T-helper 2 cell treated with Interferon-gamma antibody and Interleukin-4, amounts not matched to agents 100 ng/mL and 5 ng/mL, for 36 hours (primary cell): ENCODE results near the gene GRHPR. TPM values are rescaled to one million over a fixed set of nuclear protein-coding genes. Genes with fewer than 3 reads are reported as not detected.
"Not testable (repeated sequence)": the region's sequence is repeated elsewhere in the genome, so short reads cannot be mapped to it uniquely, and the experiment has no call there.

ENCODE experiments used
- intact Hi-C: fragments of 100-400 bp; cut with micrococcal nuclease; formaldehyde crosslinking; loops from one replicate; pipeline ENCODE4 v1.15.1; 2023
- total RNA-seq: library from RNA; stranded (reverse); gene quantifications from 2 replicates; pipeline ENCODE4 v1.2.3, GENCODE V29; 2022

Gene GRHPR
- total RNA-seq, 1 donor from 2014 or later: 50.9 TPM

- intact Hi-C loops: no loop called here
Observed at GRCh38 chr9:37420271-37421215, 2.0 kb upstream of the GRHPR start.

DNA sequence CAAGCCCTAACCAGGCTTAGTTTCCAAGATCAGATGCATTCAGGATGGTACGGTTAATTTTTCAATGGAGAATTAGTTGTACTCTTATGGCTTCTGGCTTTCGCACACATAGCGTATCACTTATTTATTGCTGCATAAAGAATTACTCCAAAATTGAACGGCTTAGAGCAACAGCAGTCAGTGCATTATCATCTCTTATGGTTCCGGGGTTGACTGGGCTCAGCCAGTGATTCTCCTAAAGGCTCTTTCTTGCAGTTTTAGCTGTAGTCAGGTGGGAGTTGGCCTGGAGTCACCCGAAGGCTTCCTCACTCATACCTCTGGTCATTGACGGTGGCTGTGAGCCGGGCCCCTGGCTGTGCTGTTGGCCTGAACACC is 595 bp upstream of the GRHPR start:
- intact Hi-C loops: loop anchor here (1.0 to 2.0 kb wide), 2 partner anchors 43 to 63 kb away; partner anchors contain the start of genes POLR1E and ZBTB5

DNA sequence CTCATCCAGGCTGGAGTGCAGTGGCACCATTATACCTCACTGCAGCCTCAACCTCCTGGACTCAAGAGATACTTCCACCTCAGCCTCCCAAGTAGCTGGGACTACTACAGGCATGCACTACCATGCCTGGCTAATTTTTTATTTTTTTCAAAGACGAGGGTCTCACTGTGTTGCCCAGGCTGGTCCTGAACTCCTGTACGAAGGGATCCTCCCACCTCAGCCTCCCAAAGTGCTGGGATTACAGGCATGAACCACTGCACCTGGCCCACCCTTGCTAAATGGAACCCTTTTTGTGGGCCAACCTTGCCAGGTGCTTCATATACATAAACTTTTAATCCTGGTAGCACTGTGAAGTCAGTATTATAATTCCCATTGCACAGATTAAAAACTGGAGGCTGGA is 1.0 kb downstream of the GRHPR start:
- intact Hi-C loops: loop anchor here (2.0 kb wide), 1 partner anchor 61 kb away; the partner anchor contains the start of gene POLR1E

DNA sequence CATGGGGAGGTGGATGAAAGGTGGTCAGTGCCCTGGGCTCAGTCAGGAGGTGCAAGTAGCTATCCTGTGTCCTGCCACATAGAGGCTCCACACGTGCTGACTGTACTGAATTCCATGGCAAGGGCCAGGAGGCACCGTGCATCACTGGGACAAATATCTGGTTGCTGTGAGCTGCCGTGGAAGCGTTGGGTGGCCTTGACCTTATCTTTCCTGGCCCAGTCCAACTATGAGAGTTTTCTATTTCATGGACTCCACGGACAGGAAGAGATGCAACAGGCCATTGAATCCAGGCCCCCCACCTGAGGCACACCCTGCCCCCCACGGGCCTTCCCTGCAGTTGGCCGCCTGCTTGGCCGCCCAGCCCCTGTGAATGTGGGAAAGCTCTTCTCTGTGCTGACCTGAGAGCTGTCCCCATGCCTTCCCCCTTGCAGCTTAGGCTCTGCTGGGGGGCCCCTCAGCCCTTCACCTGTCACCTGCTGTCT is 1.7 kb downstream of the GRHPR start:
- intact Hi-C loops: no loop called here

DNA sequence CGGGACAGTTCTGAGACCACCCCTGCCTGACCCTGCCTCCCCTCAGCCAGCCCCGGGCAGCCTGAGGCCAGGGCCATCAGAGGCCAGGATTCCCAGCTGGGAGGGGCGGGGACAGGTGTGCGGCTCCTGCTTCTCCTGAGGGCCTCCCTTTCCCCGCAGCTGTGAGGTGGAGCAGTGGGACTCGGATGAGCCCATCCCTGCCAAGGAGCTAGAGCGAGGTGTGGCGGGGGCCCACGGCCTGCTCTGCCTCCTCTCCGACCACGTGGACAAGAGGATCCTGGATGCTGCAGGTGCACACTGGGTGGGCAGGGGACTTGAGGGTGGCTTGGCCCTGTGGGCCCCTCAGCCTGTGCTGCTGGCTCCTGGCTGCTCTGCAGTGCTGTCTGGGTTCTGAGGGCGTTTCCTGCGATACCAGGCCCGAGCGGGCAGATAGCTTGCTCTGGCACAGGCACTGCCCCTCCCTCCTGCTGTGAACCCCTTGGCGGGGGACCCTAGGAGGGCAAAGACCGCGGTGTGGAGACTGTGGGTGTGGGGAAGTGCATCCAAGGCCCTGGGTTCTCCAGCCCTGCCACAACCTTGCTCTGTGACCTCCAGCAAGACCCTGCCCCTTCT is 2.3 kb downstream of the GRHPR start:
- intact Hi-C loops: no loop called here

DNA sequence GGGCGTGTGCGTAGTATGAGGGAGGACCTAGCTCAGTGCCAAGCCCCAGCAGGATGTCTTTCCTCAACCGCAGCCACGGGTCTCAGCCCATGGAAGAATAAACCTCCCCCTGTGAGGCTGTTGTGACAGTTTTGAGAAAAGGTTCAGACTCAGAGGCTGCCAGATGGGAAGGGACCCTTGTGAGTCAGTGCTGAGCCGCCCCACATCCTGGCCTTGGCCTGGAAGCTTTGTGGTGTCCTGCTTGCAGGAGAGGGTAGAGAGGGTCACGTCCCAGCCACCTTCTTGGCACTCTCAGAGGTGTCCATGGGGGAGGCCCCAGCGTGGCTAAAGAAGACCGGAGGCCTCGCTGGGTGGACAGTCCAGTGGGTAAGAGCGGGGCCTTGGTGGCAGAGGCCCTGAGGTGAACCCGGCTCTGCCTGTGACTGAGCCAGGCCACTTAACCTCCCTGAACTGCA is 2.8 kb downstream of the GRHPR start:
- intact Hi-C loops: no loop called here

- intact Hi-C loops: not testable (repeated sequence)
Observed at GRCh38 chr9:37426431-37426830, 3.9 kb downstream of the GRHPR start.

GRCh38 chr9:37426846-37427245 is 4.3 kb downstream of the GRHPR start:
- intact Hi-C loops: no loop called here

DNA sequence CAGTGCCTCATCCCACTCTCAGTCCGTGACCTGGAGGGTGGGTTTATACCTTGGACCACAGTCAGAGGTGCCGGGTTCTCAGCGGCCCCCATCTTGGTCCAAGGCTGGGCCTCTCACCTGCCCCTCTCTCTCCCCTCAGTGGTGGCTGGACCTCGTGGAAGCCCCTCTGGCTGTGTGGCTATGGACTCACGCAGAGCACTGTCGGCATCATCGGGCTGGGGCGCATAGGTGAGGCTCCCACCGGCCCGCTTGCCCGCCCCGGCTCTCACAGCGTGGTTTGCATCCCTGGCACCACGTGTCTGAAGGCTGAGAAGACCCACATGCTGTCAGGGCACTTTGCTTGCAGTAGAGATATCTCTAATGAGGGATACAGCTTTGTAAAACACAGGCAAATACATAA is 5.8 kb downstream of the GRHPR start:
- intact Hi-C loops: no loop called here

- intact Hi-C loops: no loop called here
Observed at GRCh38 chr9:37429441-37430285, 7.2 kb downstream of the GRHPR start.

GRCh38 chr9:37430841-37431597 is 8.5 kb downstream of the GRHPR start:
- intact Hi-C loops: no loop called here

DNA sequence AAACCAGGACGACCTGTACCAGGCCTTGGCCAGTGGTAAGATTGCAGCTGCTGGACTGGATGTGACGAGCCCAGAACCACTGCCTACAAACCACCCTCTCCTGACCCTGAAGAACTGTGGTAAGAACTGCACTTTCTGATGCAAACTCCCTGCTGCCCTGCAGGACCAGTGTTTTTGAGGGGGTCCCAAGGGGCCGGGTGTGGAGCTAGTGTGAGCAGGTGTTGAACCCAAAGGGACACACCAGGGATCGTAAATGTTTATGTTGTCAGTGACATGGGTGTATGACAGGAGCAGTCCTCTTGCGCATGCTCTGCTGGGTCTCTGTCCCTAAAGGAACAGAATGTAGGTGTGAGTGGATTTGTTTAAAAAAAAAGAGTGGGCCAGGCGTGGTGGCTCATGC is 9.5 kb downstream of the GRHPR start:
- intact Hi-C loops: no loop called here

- intact Hi-C loops: no loop called here
Observed at GRCh38 chr9:37433867-37434371, 11.4 kb downstream of the GRHPR start.

- intact Hi-C loops: no loop called here
Observed at GRCh38 chr9:37436540-37436939, 14.0 kb downstream of the GRHPR start.

- intact Hi-C loops: no loop called here
Observed at GRCh38 chr9:37437010-37437409, 14.5 kb downstream of the GRHPR start.

- intact Hi-C loops: no loop called here
Observed at GRCh38 chr9:37437621-37438020, 15.1 kb downstream of the GRHPR start.

DNA sequence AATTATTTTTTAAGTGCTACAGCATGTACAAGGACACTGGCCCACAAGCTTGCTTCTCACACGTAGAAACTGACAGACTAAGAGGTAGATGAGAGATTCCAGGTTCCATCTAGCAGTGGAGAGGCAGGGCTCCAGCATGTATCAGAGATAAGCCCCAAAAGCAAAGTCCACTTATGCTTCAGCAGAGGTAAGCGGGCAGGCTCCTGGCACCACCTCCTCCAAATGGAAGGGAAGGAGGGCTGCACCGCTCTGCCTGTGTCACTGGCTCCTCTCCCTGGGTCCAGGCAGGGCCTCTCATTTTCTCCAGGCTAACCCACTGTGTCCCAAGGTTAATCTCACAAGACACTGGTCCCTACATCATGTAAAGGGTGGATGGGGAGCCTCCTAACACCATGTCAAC is 15.9 kb downstream of the GRHPR start:
- intact Hi-C loops: no loop called here

DNA sequence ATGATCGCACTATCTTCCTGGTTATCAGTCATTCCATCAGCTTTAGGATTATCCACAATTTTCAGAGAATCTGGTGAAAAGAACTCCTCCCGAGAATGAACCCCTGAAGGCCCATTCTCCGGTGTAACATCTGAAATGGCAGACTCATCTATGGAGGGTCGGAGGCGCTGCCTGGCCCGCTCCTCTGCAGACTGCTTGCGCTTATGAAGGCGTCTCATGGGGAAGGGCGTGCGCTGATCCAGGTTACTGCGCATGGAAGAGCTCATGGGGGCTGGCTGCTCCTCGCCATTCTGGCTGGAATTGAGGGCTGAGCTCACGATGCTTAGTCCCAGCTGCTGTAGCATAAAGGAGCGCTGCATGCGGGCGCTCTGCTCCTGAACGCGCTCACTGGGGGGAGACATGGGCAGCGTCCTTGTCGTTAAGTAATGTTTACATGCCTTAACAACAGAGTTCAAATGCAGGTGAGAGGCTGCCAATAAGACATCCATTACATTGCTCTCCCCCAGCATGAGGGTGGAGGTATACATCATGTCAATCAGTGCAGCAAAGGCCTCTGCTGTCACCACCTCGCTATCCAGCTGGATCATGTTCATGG is 19.4 kb downstream of the GRHPR start:
- intact Hi-C loops: no loop called here

DNA sequence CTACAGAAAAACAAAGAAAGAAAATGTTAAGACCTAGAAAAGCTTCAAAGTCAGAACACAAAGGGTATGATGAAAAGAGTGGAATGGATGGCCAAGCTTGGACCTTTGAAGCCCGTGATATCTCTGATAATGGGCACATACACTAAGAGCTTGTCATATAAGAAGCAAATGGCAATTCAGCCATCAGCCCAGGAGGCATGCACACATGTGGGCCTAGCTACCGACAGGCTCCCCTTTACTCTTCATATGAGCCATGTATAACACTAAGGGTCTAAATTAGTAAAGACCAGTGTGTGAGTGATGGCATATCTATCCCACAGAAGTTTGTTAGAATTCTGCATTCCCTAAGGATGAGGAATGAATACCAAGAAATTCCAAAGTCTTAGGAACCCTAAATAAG is 20.1 kb downstream of the GRHPR start:
- intact Hi-C loops: no loop called here

GRCh38 chr9:37443566-37443965 is 21.1 kb downstream of the GRHPR start:
- intact Hi-C loops: no loop called here
